ENCODE data around the gene POU3F3.

GRCh38 chr2:104875262-104875661, 21.3 kb downstream of the POU3F3 start:
- no peak for TF ChIP-seq CTCF (IDR thresholded peaks at IDR 0.05)
- TF ChIP-seq ZFX (IDR thresholded peaks at IDR 0.05; ENCODE audit: borderline replicate concordance), result no peak
